AG04450 (cell line): Measurements from ENCODE around the gene CTSE. TPM values are rescaled to one million over a fixed set of nuclear protein-coding genes. Genes with fewer than 3 reads are reported as not detected.

ENCODE experiments used
- CTCF ChIA-PET: fragments of 300-600, 350-600 bp; formaldehyde crosslinking; extraction: SDS; loops from one replicate; lab custom pipeline; 2022; ENCODE audit warnings: antibody characterized with exemption, inconsistent platforms; lab: Charles Lee
- POLR2A ChIA-PET: fragments of 350-600 bp; formaldehyde crosslinking; extraction: SDS; loops from one replicate; lab custom pipeline; 2021; ENCODE audit warnings: antibody characterized with exemption, inconsistent platforms; lab: Yijun Ruan, JAX
- DNase-seq: peaks from one replicate; pipeline ENCODE4 v3.0.0-alpha.2; 2011; ENCODE audit warnings: low read depth, low spot score
- H3K27ac ChIP-seq: one replicate; pipeline ENCODE4 v1.5.1; 2012; ENCODE audit warnings: low read depth, low read length, control low read depth
- H3K27me3 ChIP-seq: one replicate; pipeline ENCODE4 v1.6.0; 2012; ENCODE audit warnings: low read length; ENCODE audit not compliant: control insufficient read depth, insufficient read depth
- H3K4me3 ChIP-seq: 2 replicates; pipeline ENCODE4 v1.5.1; 2011; ENCODE audit warnings: mild to moderate bottlenecking, low read depth, low read length, control low read depth
- H3K9me3 ChIP-seq: 2 replicates; pipeline ENCODE4 v1.5.1; 2012; ENCODE audit warnings: low read length; ENCODE audit not compliant: control insufficient read depth, insufficient read depth
- CTCF ChIP-seq: IDR thresholded peaks from 2 replicates; pipeline ENCODE4 v1.5.1; 2011; ENCODE audit warnings: low read depth, low read length, control low read depth, inconsistent platforms
- polyA plus RNA-seq: library from polyadenylated mRNA; depleted of rRNA; stranded (reverse); fragments of >200 nt; gene quantifications from 2 replicates; pipeline ENCODE4 v1.2.3, GENCODE V29; 2011; rRNA removed

The CTSE gene
- polyA plus RNA-seq, 1 experiment, result not detected

- H3K27ac ChIP-seq, result no peak overlapping the region
- DNase-seq, result no peak
- ChIA-PET CTCF (interaction anchor here (2.0 to 2.1 kb wide), 2 partner anchors 14 to 45 kb away, joined by 6 to 10 read pairs; no protein-coding TSS in a partner anchor), POLR2A (interaction anchor here (1.0 kb wide), 1 partner anchor 14 kb away, joined by 3 read pairs; no protein-coding TSS in a partner anchor)
- H3K9me3 ChIP-seq, result peaks cover 5% of the 10 kb centered on the region; the same call in 1 of the 2 replicates
- TF ChIP-seq CTCF, result no peak
- H3K27me3 ChIP-seq, result peaks cover 20% of the 10 kb centered on the region
- H3K4me3 ChIP-seq, result no peak overlapping the region
These were observed 60.9 kb downstream of the CTSE start for GRCh38 chr1:205962821-205963221.

- H3K4me3 ChIP-seq, result no peak overlapping the region
- H3K27me3 ChIP-seq, result peaks cover 22% of the 10 kb centered on the region
- ChIA-PET CTCF (interaction anchor here (2.0 to 2.1 kb wide), 2 partner anchors 15 to 44 kb away, joined by 6 to 10 read pairs; no protein-coding TSS in a partner anchor), POLR2A (interaction anchor here (1.0 kb wide), 1 partner anchor 15 kb away, joined by 3 read pairs; no protein-coding TSS in a partner anchor)
- TF ChIP-seq CTCF, result no peak
- H3K27ac ChIP-seq, result no peak overlapping the region
- DNase-seq, result no peak
- peaks cover 5% of the 10 kb centered on the region; the same call in 1 of the 2 replicates for H3K9me3 ChIP-seq
These were observed 61.5 kb downstream of the CTSE start for GRCh38 chr1:205961991-205962820.

- TF ChIP-seq CTCF, result no peak
- Histone ChIP-seq H3K27me3 (peaks cover 28% of the 10 kb centered on the region), H3K27ac (no peak overlapping the region), H3K9me3 (peaks cover 5% of the 10 kb centered on the region; the same call in 1 of the 2 replicates), H3K4me3 (no peak overlapping the region)
- CTCF ChIA-PET, result interaction anchor here (2.0 to 2.1 kb wide), 2 partner anchors 16 to 43 kb away, joined by 6 to 10 read pairs; no protein-coding TSS in a partner anchor
- POLR2A ChIA-PET, result no interaction called here
- DNase-seq, result no peak
These were observed 62.3 kb downstream of the CTSE start for GRCh38 chr1:205961405-205961804.

- H3K27ac ChIP-seq, result no peak overlapping the region
- no peak for TF ChIP-seq CTCF
- H3K27me3 ChIP-seq, result peaks cover 41% of the 10 kb centered on the region
- ChIA-PET POLR2A (no interaction called here), CTCF (interaction anchor here (0.5 to 1.4 kb wide), 3 partner anchors 17 to 306 kb away, joined by 3 to 9 read pairs (median 3); no protein-coding TSS in a partner anchor)
- H3K4me3 ChIP-seq, result no peak overlapping the region
- peaks cover 5% of the 10 kb centered on the region; the same call in 1 of the 2 replicates for H3K9me3 ChIP-seq
- DNase-seq, result no peak
These were observed 63.9 kb downstream of the CTSE start for GRCh38 chr1:205959789-205960188.

Other genes starting within 250 kb of the CTSE start
- gene RAB29, start 248.4 kb downstream of the CTSE start, polyA plus RNA-seq, result 13.8 and 14.6 TPM in 2 replicates
- gene SLC41A1, start 210.7 kb downstream of the CTSE start, polyA plus RNA-seq, result 23.9 and 29.0 TPM in 2 replicates
- gene PM20D1, start 173.8 kb downstream of the CTSE start, polyA plus RNA-seq, result 0.09 TPM in 1 of 2 replicates, not detected in the other
- gene SLC26A9, start 80.4 kb downstream of the CTSE start, polyA plus RNA-seq, result not detected in 2 replicates
- gene RAB7B, start 20.5 kb downstream of the CTSE start, polyA plus RNA-seq, result 16.5 and 17.5 TPM in 2 replicates
- gene RHEX, start 29.3 kb upstream of the CTSE start, polyA plus RNA-seq, result not detected in 2 replicates
- gene AVPR1B, start 93.5 kb upstream of the CTSE start, polyA plus RNA-seq, result not detected in 2 replicates
- 2.8 and 3.5 TPM in 2 replicates for gene FAM72A, start 178.9 kb upstream of the CTSE start, polyA plus RNA-seq
- 12.4 and 20.3 TPM in 2 replicates for gene SRGAP2, start 179.6 kb upstream of the CTSE start, polyA plus RNA-seq